Measurements from ENCODE around the gene MAP3K8. TPM values are rescaled to one million over a fixed set of nuclear protein-coding genes. Genes with fewer than 3 reads are reported as not detected.
A peak's percentile ranks its signal among the peaks of the same experiment; 100 is the strongest.
"Not testable (repeated sequence)": the region's sequence is repeated elsewhere in the genome, so short reads cannot be mapped to it uniquely, and the experiment has no call there.

The MAP3K8 gene
- total RNA-seq, 6 experiments from 2014 or later = 1.3 to 4.2 (median 1.8) TPM

GRCh38 chr10:30422151-30422695, 11.8 kb upstream of the MAP3K8 start:
- Mint-ChIP-seq H3K27me3 (ENCODE audit: insufficient read depth) (no peaks in the 10 kb centered on the region; the same call in 1 of the 2 replicates), H3K4me1 (ENCODE audit: low read depth) (peaks cover 27% of the 10 kb centered on the region), H3K36me3 (ENCODE audit: low read depth) (no peaks in the 10 kb centered on the region), H3K27ac (no peak overlapping the region), H3K9me3 (no peaks in the 10 kb centered on the region), H3K4me3 (no peak overlapping the region)
- TF ChIP-seq, protein P1, sequence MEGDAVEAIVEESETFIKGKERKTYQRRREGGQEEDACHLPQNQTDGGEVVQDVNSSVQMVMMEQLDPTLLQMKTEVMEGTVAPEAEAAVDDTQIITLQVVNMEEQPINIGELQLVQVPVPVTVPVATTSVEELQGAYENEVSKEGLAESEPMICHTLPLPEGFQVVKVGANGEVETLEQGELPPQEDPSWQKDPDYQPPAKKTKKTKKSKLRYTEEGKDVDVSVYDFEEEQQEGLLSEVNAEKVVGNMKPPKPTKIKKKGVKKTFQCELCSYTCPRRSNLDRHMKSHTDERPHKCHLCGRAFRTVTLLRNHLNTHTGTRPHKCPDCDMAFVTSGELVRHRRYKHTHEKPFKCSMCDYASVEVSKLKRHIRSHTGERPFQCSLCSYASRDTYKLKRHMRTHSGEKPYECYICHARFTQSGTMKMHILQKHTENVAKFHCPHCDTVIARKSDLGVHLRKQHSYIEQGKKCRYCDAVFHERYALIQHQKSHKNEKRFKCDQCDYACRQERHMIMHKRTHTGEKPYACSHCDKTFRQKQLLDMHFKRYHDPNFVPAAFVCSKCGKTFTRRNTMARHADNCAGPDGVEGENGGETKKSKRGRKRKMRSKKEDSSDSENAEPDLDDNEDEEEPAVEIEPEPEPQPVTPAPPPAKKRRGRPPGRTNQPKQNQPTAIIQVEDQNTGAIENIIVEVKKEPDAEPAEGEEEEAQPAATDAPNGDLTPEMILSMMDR (IDR thresholded peaks at IDR 0.05) = no peak
- no peak for DNase-seq

DNA sequence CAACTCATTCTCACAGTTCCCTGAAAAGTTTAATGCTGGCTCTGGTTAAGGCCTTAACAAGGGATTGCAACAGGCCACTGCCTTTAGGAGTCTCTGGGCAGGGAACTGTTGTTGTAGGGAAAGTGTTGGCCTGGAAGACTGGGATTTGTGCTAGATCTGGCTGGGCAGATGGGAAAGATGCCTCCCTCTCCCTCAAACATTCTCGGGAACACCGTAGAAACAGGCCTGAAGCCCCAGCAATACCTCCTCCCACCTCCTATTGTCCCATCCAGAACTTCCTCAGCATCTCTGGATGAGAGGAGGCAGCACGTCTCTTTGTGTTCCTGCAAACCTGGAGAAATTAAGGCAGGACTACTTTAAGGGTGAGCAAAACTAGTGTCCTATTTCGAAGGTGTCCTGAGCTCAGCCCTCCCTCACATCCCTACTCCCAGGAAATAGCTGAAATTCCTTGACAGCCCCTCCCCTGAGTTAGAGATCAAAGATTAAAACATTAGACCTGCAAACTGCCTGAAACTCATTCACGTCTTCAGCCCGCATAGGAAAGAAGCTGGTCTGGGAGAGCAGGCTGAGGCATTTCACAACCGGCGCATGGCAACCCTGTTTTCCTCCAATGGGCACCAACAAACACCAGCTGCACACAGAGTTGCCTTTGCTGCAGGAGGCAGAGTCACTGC, 10.9 kb upstream of the MAP3K8 start:
- peaks cover 27% of the 10 kb centered on the region for H3K4me1 Mint-ChIP-seq (ENCODE audit: low read depth)
- H3K27me3 Mint-ChIP-seq (ENCODE audit: insufficient read depth) = peaks cover 1% of the 10 kb centered on the region; the same call in 1 of the 2 replicates
- H3K9me3 Mint-ChIP-seq = no peaks in the 10 kb centered on the region
- TF ChIP-seq, protein P1 (IDR thresholded peaks at IDR 0.05) = no peak
- H3K4me3 Mint-ChIP-seq = peak overlapping the region; percentile 8; the same call in 1 of the 2 replicates
- peak; percentile 75 for DNase-seq
- no peaks in the 10 kb centered on the region for H3K36me3 Mint-ChIP-seq (ENCODE audit: low read depth)
- peak overlapping the region; percentile 74 for H3K27ac Mint-ChIP-seq

- not testable (repeated sequence) for H3K27me3 Mint-ChIP-seq (ENCODE audit: insufficient read depth); DNase-seq; H3K36me3 Mint-ChIP-seq (ENCODE audit: low read depth); H3K9me3 Mint-ChIP-seq
- peaks cover 23% of the 10 kb centered on the region for H3K4me1 Mint-ChIP-seq (ENCODE audit: low read depth)
- peak overlapping the region; percentile 8; the same call in 1 of the 2 replicates for H3K4me3 Mint-ChIP-seq
- peak overlapping the region; percentile 74 for H3K27ac Mint-ChIP-seq
These were observed 10.2 kb upstream of the MAP3K8 start for GRCh38 chr10:30423655-30424275.

GRCh38 chr10:30425336-30426075, 8.5 kb upstream of the MAP3K8 start:
- TF ChIP-seq, protein P1 (IDR thresholded peaks at IDR 0.05) = no peak
- Mint-ChIP-seq H3K9me3 (no peaks in the 10 kb centered on the region), H3K4me1 (ENCODE audit: low read depth) (peaks cover 22% of the 10 kb centered on the region), H3K27me3 (ENCODE audit: insufficient read depth) (peaks cover 1% of the 10 kb centered on the region; the same call in 1 of the 2 replicates), H3K4me3 (no peak overlapping the region), H3K27ac (no peak overlapping the region), H3K36me3 (ENCODE audit: low read depth) (no peaks in the 10 kb centered on the region)
- no peak for DNase-seq

GRCh38 chr10:30430544-30431298, 3.3 kb upstream of the MAP3K8 start:
- Mint-ChIP-seq H3K4me3 (no peak overlapping the region), H3K27ac (no peak overlapping the region), H3K9me3 (no peaks in the 10 kb centered on the region), H3K27me3 (ENCODE audit: insufficient read depth) (peaks cover 3% of the 10 kb centered on the region), H3K36me3 (ENCODE audit: low read depth) (no peaks in the 10 kb centered on the region), H3K4me1 (ENCODE audit: low read depth) (peaks cover 19% of the 10 kb centered on the region)
- TF ChIP-seq, protein P1 (IDR thresholded peaks at IDR 0.05) = no peak
- DNase-seq = no peak

Data from HFFc6 (cell line).